ENCODE results near the gene NXF2B. TPM values are rescaled to one million over a fixed set of nuclear protein-coding genes. Genes with fewer than 3 reads are reported as not detected.

Gene NXF2B
- total RNA-seq, 2 donors from 2014 or later = 1.3 to 1.6 TPM

- H3K4me3 ChIP-seq (ENCODE audit: low read length) = no peak overlapping the region
- Mint-ChIP-seq H3K9me3 (peaks cover 32% of the 10 kb centered on the region), H3K36me3 (ENCODE audit: low read depth) (no peaks in the 10 kb centered on the region), H3K27ac (no peak overlapping the region), H3K27me3 (ENCODE audit: insufficient read depth) (no peaks in the 10 kb centered on the region), H3K4me3 (no peak overlapping the region), H3K4me1 (no peaks in the 10 kb centered on the region)
- H3K4me1 ChIP-seq (ENCODE audit: control insufficient read depth, insufficient read depth, low read length) = no peaks in the 10 kb centered on the region
- H3K27me3 ChIP-seq (ENCODE audit: control insufficient read depth, insufficient read depth, low read length, poor library complexity, severe bottlenecking) = no peaks in the 10 kb centered on the region
- H3K36me3 ChIP-seq (ENCODE audit: control insufficient read depth, insufficient read depth, low read length) = no peaks in the 10 kb centered on the region
- DNase-seq = peak; percentile 92
- TF ChIP-seq CTCF (conservative IDR thresholded peaks at IDR 0.05) = peak; percentile 84
- H3K9me3 ChIP-seq (ENCODE audit: control insufficient read depth, low read length) = no peaks in the 10 kb centered on the region
- no peak overlapping the region for H3K9ac ChIP-seq (ENCODE audit: extremely low read depth, low read length, poor library complexity, severe bottlenecking)
- no peak overlapping the region for H3K27ac ChIP-seq (ENCODE audit: low read depth, low read length)
- WGBS, 2 experiments (ENCODE audit: insufficient coverage in 1 of 2, insufficient read length in 1 of 2) = 44% methylated on average over 2 of the region's 3 CpGs; no CpG with 5 or more reads in 1 of the 2 experiments
These were observed 93.9 kb downstream of the NXF2B start for GRCh38 chrX:102345916-102346315.

GRCh38 chrX:102341867-102342266 is 97.9 kb downstream of the NXF2B start:
- Histone ChIP-seq H3K4me3 (ENCODE audit: low read length) (no peak overlapping the region), H3K27ac (ENCODE audit: low read depth, low read length) (no peak overlapping the region), H3K9ac (ENCODE audit: extremely low read depth, low read length, poor library complexity, severe bottlenecking) (no peak overlapping the region), H3K9me3 (ENCODE audit: control insufficient read depth, low read length) (no peaks in the 10 kb centered on the region), H3K4me1 (ENCODE audit: control insufficient read depth, insufficient read depth, low read length) (no peaks in the 10 kb centered on the region), H3K27me3 (ENCODE audit: control insufficient read depth, insufficient read depth, low read length, poor library complexity, severe bottlenecking) (no peaks in the 10 kb centered on the region), H3K36me3 (ENCODE audit: control insufficient read depth, insufficient read depth, low read length) (no peaks in the 10 kb centered on the region)
- no peak for DNase-seq
- 60% methylated on average over 1 of the region's 2 CpGs; no CpG with 5 or more reads in 1 of the 2 experiments for WGBS, 2 experiments (ENCODE audit: insufficient coverage in 1 of 2, insufficient read length in 1 of 2)
- peaks cover 33% of the 10 kb centered on the region for H3K9me3 Mint-ChIP-seq
- no peak overlapping the region for H3K4me3 Mint-ChIP-seq
- no peak overlapping the region for H3K27ac Mint-ChIP-seq
- peak; percentile 48 for TF ChIP-seq CTCF (conservative IDR thresholded peaks at IDR 0.05)
- H3K36me3 Mint-ChIP-seq (ENCODE audit: low read depth) = no peaks in the 10 kb centered on the region
- no peaks in the 10 kb centered on the region for H3K27me3 Mint-ChIP-seq (ENCODE audit: insufficient read depth)
- no peaks in the 10 kb centered on the region for H3K4me1 Mint-ChIP-seq

- no peaks in the 10 kb centered on the region for H3K27me3 Mint-ChIP-seq (ENCODE audit: insufficient read depth)
- Histone ChIP-seq H3K27ac (ENCODE audit: low read depth, low read length) (no peak overlapping the region), H3K36me3 (ENCODE audit: control insufficient read depth, insufficient read depth, low read length) (no peaks in the 10 kb centered on the region), H3K4me3 (ENCODE audit: low read length) (no peak overlapping the region), H3K27me3 (ENCODE audit: control insufficient read depth, insufficient read depth, low read length, poor library complexity, severe bottlenecking) (no peaks in the 10 kb centered on the region), H3K9ac (ENCODE audit: extremely low read depth, low read length, poor library complexity, severe bottlenecking) (no peak overlapping the region), H3K4me1 (ENCODE audit: control insufficient read depth, insufficient read depth, low read length) (no peaks in the 10 kb centered on the region), H3K9me3 (ENCODE audit: control insufficient read depth, low read length) (no peaks in the 10 kb centered on the region)
- WGBS, 2 experiments (ENCODE audit: insufficient coverage in 1 of 2, insufficient read length in 1 of 2) = 79 to 100% methylated on average over 1 to 14 of the region's 19 CpGs
- peak; percentile 87 for DNase-seq
- peaks cover 33% of the 10 kb centered on the region for H3K9me3 Mint-ChIP-seq
- no peak for TF ChIP-seq CTCF (conservative IDR thresholded peaks at IDR 0.05)
- no peak overlapping the region for H3K4me3 Mint-ChIP-seq
- no peaks in the 10 kb centered on the region for H3K4me1 Mint-ChIP-seq
- no peak overlapping the region for H3K27ac Mint-ChIP-seq
- no peaks in the 10 kb centered on the region for H3K36me3 Mint-ChIP-seq (ENCODE audit: low read depth)
These were observed 100.2 kb downstream of the NXF2B start for GRCh38 chrX:102339312-102340298.

All from endodermal cell (in vitro differentiated cells).